WTC11 (cell line): ENCODE data around the gene NDUFA6.
A peak's percentile ranks its signal among the peaks of the same experiment; 100 is the strongest.

ENCODE experiments used
- CBFB ChIP-seq: sonication (generic); formaldehyde crosslinking; IDR thresholded peaks from 2 replicates; pipeline ENCODE4 v1.8.1; 2022; ENCODE audit warnings: mild to moderate bottlenecking, low read depth, missing genetic modification reagents
- CREB1 ChIP-seq: sonication (generic); formaldehyde crosslinking; IDR thresholded peaks from 2 replicates; pipeline ENCODE4 v1.8.0; 2023; ENCODE audit warnings: mild to moderate bottlenecking, missing genetic modification reagents
- CTCF ChIP-seq: fragments of 200-600 bp; IDR thresholded peaks from 2 replicates; pipeline ENCODE4 v1.8.0; 2022; ENCODE audit warnings: antibody characterized with exemption
- E2F1 ChIP-seq: sonication (generic); formaldehyde crosslinking; IDR thresholded peaks from 2 replicates; pipeline ENCODE4 v1.8.0; 2022; ENCODE audit warnings: mild to moderate bottlenecking, missing genetic modification reagents
- ERG ChIP-seq: fragments of 250-450 bp; sonication (Bioruptor Pico); IDR thresholded peaks from 2 replicates; pipeline ENCODE4 v1.8.0; 2021; ENCODE audit warnings: mild to moderate bottlenecking
- ZBTB43 ChIP-seq: sonication (generic); formaldehyde crosslinking; IDR thresholded peaks from 2 replicates; pipeline ENCODE4 v1.8.1; 2023; ENCODE audit warnings: mild to moderate bottlenecking, missing genetic modification reagents
- ZNF532 ChIP-seq: fragments of 250-450 bp; sonication (Bioruptor Pico); IDR thresholded peaks from 2 replicates; pipeline ENCODE4 v1.9.0; 2021; ENCODE audit warnings: mild to moderate bottlenecking, borderline replicate concordance

- TF ChIP-seq CTCF (peak; percentile 18; the same call in 1 of the 2 replicates), E2F1 (CRISPR knock-in tag) (no peak), ZBTB43 (no peak), ZNF532 (CRISPR knock-in tag) (no peak), ERG (CRISPR knock-in tag) (no peak), CBFB (CRISPR knock-in tag) (no peak), CREB1 (CRISPR knock-in tag) (no peak)
Observed at GRCh38 chr22:42074132-42074811, 16.3 kb downstream of the NDUFA6 start, which contains the start of gene PHETA2.
